PFSK-1 (cell line): ENCODE data around the gene RFX2.

Experiments used
- POLR2AphosphoS5 ChIP-seq: IDR thresholded peaks from 2 replicates; pipeline ENCODE4 v1.6.1; 2012; ENCODE audit warnings: low read depth, mild to moderate bottlenecking, control low read depth, low read length, moderate library complexity
- SIN3A ChIP-seq: IDR thresholded peaks from 2 replicates; pipeline ENCODE4 v1.6.1; 2012; ENCODE audit warnings: mild to moderate bottlenecking, low read length, moderate library complexity, borderline replicate concordance; ENCODE audit not compliant: insufficient read depth

- no peak for TF ChIP-seq POLR2AphosphoS5
- TF ChIP-seq SIN3A: no peak
Measured at GRCh38 chr19:6044056-6044805, 66.1 kb downstream of the RFX2 start.
